ENCODE data around the gene ATXN1. TPM values are rescaled to one million over a fixed set of nuclear protein-coding genes. Genes with fewer than 3 reads are reported as not detected.

The ATXN1 gene
- total and polyA plus RNA-seq, 7 experiments from 2014 or later = 1.5 to 82.7 (median 42.4) TPM

- POLR2A ChIA-PET = interaction anchor here (0.6 to 1.6 kb wide), 3 partner anchors 15 to 1949 kb away, joined by 3 to 5 read pairs (median 3); no protein-coding TSS in a partner anchor
- H3K4me3 Mint-ChIP-seq = no peak overlapping the region
- no peak for ATAC-seq
- H3K4me3 ChIP-seq (ENCODE audit: low read length) = no peak overlapping the region
- H3K27me3 Mint-ChIP-seq = no peaks in the 10 kb centered on the region
- H3K4me1 ChIP-seq (ENCODE audit: control insufficient read depth in 2 of 2, insufficient read depth in 2 of 2, low read length in 2 of 2) = peaks cover 36 to 46% of the 10 kb centered on the region in 2 donors
- no peak overlapping the region for H3K27ac ChIP-seq (ENCODE audit: low read depth, low read length)
- DNase-seq = peak in 7 of 9 donors; percentile 47 to 70 (median 60)
- peak overlapping the region in 6 of 9 donors; percentile 42 to 85 (median 48) for H3K27ac Mint-ChIP-seq
- H3K27me3 ChIP-seq (ENCODE audit: control insufficient read depth in 2 of 2, insufficient read depth in 2 of 2, low read length in 2 of 2) = no peaks in the 10 kb centered on the region
- H3K9me3 Mint-ChIP-seq = peaks cover 0 to 2% (median 0%) of the 10 kb centered on the region in 11 donors
- H3K36me3 Mint-ChIP-seq = peaks cover 0 to 6% (median 0%) of the 10 kb centered on the region in 5 donors
- peaks cover 21 to 50% (median 49%) of the 10 kb centered on the region in 7 donors for H3K4me1 Mint-ChIP-seq
- intact Hi-C loops (cut with micrococcal nuclease) = loop anchor here (1.0 kb wide), 2 partner anchors 16 to 93 kb away; no protein-coding TSS in a partner anchor
- H3K9me3 ChIP-seq (ENCODE audit: control insufficient read depth in 2 of 3, low read length in 3 of 3) = no peaks in the 10 kb centered on the region
- CTCF ChIA-PET = interaction anchor here (0.8 to 4.4 kb wide), 4 partner anchors 13 to 454 kb away, joined by 3 to 35 read pairs (median 4); no protein-coding TSS in a partner anchor
- no peaks in the 10 kb centered on the region for H3K36me3 ChIP-seq (ENCODE audit: control insufficient read depth in 2 of 3, insufficient read depth in 3 of 3, low read length in 3 of 3)
Observed at GRCh38 chr6:16316741-16317251, 444.5 kb downstream of the ATXN1 start.

GRCh38 chr6:16314296-16314695 lies 447.0 kb downstream of the ATXN1 start:
- Mint-ChIP-seq H3K27me3 (no peaks in the 10 kb centered on the region), H3K27ac (no peak overlapping the region), H3K36me3 (peaks cover 2 to 8% (median 2%) of the 10 kb centered on the region in 5 donors), H3K9me3 (peaks cover 0 to 2% (median 0%) of the 10 kb centered on the region in 11 donors), H3K4me3 (no peak overlapping the region), H3K4me1 (peaks cover 12 to 25% (median 24%) of the 10 kb centered on the region in 7 donors)
- H3K9me3 ChIP-seq (ENCODE audit: control insufficient read depth in 2 of 3, low read length in 3 of 3) = no peaks in the 10 kb centered on the region
- no peak for ATAC-seq
- H3K36me3 ChIP-seq (ENCODE audit: control insufficient read depth in 2 of 3, insufficient read depth in 3 of 3, low read length in 3 of 3) = peaks cover 0 to 5% (median 0%) of the 10 kb centered on the region in 3 experiments
- H3K4me1 ChIP-seq (ENCODE audit: control insufficient read depth in 2 of 2, insufficient read depth in 2 of 2, low read length in 2 of 2) = peaks cover 13 to 26% of the 10 kb centered on the region in 2 donors
- no peaks in the 10 kb centered on the region for H3K27me3 ChIP-seq (ENCODE audit: control insufficient read depth in 2 of 2, insufficient read depth in 2 of 2, low read length in 2 of 2)
- intact Hi-C loops (cut with micrococcal nuclease) = no loop called here
- DNase-seq = no peak
- POLR2A ChIA-PET = no interaction called here
- H3K27ac ChIP-seq (ENCODE audit: low read depth, low read length) = no peak overlapping the region
- no peak overlapping the region for H3K4me3 ChIP-seq (ENCODE audit: low read length)
- CTCF ChIA-PET = interaction anchor here (0.6 kb wide), 1 partner anchor 18 kb away, joined by 3 read pairs; no protein-coding TSS in a partner anchor

GRCh38 chr6:16313732-16314131 lies 447.5 kb downstream of the ATXN1 start:
- Mint-ChIP-seq H3K27me3 (no peaks in the 10 kb centered on the region), H3K36me3 (peaks cover 4 to 10% (median 5%) of the 10 kb centered on the region in 5 donors), H3K27ac (no peak overlapping the region), H3K4me1 (peaks cover 6 to 20% (median 19%) of the 10 kb centered on the region in 7 donors), H3K4me3 (no peak overlapping the region), H3K9me3 (no peaks in the 10 kb centered on the region)
- no peak for DNase-seq
- intact Hi-C loops (cut with micrococcal nuclease) = no loop called here
- ATAC-seq = no peak
- H3K27me3 ChIP-seq (ENCODE audit: control insufficient read depth in 2 of 2, insufficient read depth in 2 of 2, low read length in 2 of 2) = no peaks in the 10 kb centered on the region
- ChIA-PET POLR2A (interaction anchor here (0.6 kb wide), 1 partner anchor 36 kb away, joined by 3 read pairs; no protein-coding TSS in a partner anchor), CTCF (interaction anchor here (0.6 kb wide), 1 partner anchor 18 kb away, joined by 3 read pairs; no protein-coding TSS in a partner anchor)
- no peak overlapping the region for H3K4me3 ChIP-seq (ENCODE audit: low read length)
- H3K36me3 ChIP-seq (ENCODE audit: control insufficient read depth in 2 of 3, insufficient read depth in 3 of 3, low read length in 3 of 3) = peaks cover 0 to 5% (median 0%) of the 10 kb centered on the region in 3 experiments
- H3K4me1 ChIP-seq (ENCODE audit: control insufficient read depth in 2 of 2, insufficient read depth in 2 of 2, low read length in 2 of 2) = peaks cover 8 to 21% of the 10 kb centered on the region in 2 donors
- no peak overlapping the region for H3K27ac ChIP-seq (ENCODE audit: low read depth, low read length)
- H3K9me3 ChIP-seq (ENCODE audit: control insufficient read depth in 2 of 3, low read length in 3 of 3) = no peaks in the 10 kb centered on the region

GRCh38 chr6:16311763-16312162 lies 449.5 kb downstream of the ATXN1 start:
- Mint-ChIP-seq H3K36me3 (peaks cover 4 to 14% (median 12%) of the 10 kb centered on the region in 5 donors), H3K4me3 (no peak overlapping the region), H3K4me1 (peaks cover 0 to 4% (median 3%) of the 10 kb centered on the region in 7 donors), H3K27ac (no peak overlapping the region), H3K9me3 (no peaks in the 10 kb centered on the region), H3K27me3 (no peaks in the 10 kb centered on the region)
- DNase-seq (no peak), ATAC-seq (no peak)
- ChIA-PET POLR2A (no interaction called here), CTCF (no interaction called here)
- no peak overlapping the region for H3K27ac ChIP-seq (ENCODE audit: low read depth, low read length)
- peaks cover 0 to 5% (median 0%) of the 10 kb centered on the region in 3 experiments for H3K36me3 ChIP-seq (ENCODE audit: control insufficient read depth in 2 of 3, insufficient read depth in 3 of 3, low read length in 3 of 3)
- intact Hi-C loops (cut with micrococcal nuclease) = no loop called here
- H3K4me1 ChIP-seq (ENCODE audit: control insufficient read depth in 2 of 2, insufficient read depth in 2 of 2, low read length in 2 of 2) = peaks cover 0 to 2% of the 10 kb centered on the region in 2 donors
- H3K27me3 ChIP-seq (ENCODE audit: control insufficient read depth in 2 of 2, insufficient read depth in 2 of 2, low read length in 2 of 2) = no peaks in the 10 kb centered on the region
- H3K4me3 ChIP-seq (ENCODE audit: low read length) = no peak overlapping the region
- no peaks in the 10 kb centered on the region for H3K9me3 ChIP-seq (ENCODE audit: control insufficient read depth in 2 of 3, low read length in 3 of 3)

- CTCF ChIA-PET = no interaction called here
- Histone ChIP-seq H3K27me3 (ENCODE audit: control insufficient read depth in 2 of 2, insufficient read depth in 2 of 2, low read length in 2 of 2) (no peaks in the 10 kb centered on the region), H3K27ac (ENCODE audit: low read depth, low read length) (no peak overlapping the region), H3K9me3 (ENCODE audit: control insufficient read depth in 2 of 3, low read length in 3 of 3) (no peaks in the 10 kb centered on the region), H3K4me3 (ENCODE audit: low read length) (no peak overlapping the region), H3K4me1 (ENCODE audit: control insufficient read depth in 2 of 2, insufficient read depth in 2 of 2, low read length in 2 of 2) (no peaks in the 10 kb centered on the region), H3K36me3 (ENCODE audit: control insufficient read depth in 2 of 3, insufficient read depth in 3 of 3, low read length in 3 of 3) (peaks cover 0 to 5% (median 0%) of the 10 kb centered on the region in 3 experiments)
- H3K9me3 Mint-ChIP-seq = no peaks in the 10 kb centered on the region
- H3K27me3 Mint-ChIP-seq = no peaks in the 10 kb centered on the region
- no peak for ATAC-seq
- no peak overlapping the region for H3K27ac Mint-ChIP-seq
- peaks cover 8 to 38% (median 15%) of the 10 kb centered on the region in 5 donors for H3K36me3 Mint-ChIP-seq
- H3K4me3 Mint-ChIP-seq = no peak overlapping the region
- H3K4me1 Mint-ChIP-seq = no peaks in the 10 kb centered on the region
- POLR2A ChIA-PET = no interaction called here
- intact Hi-C loops (cut with micrococcal nuclease) = no loop called here
- DNase-seq = no peak
Observed at GRCh38 chr6:16306334-16306733, 454.9 kb downstream of the ATXN1 start.

GRCh38 chr6:16305788-16306187 lies 455.5 kb downstream of the ATXN1 start:
- DNase-seq = no peak
- Histone ChIP-seq H3K27me3 (ENCODE audit: control insufficient read depth in 2 of 2, insufficient read depth in 2 of 2, low read length in 2 of 2) (no peaks in the 10 kb centered on the region), H3K9me3 (ENCODE audit: control insufficient read depth in 2 of 3, low read length in 3 of 3) (no peaks in the 10 kb centered on the region), H3K4me3 (ENCODE audit: low read length) (no peak overlapping the region), H3K27ac (ENCODE audit: low read depth, low read length) (no peak overlapping the region), H3K4me1 (ENCODE audit: control insufficient read depth in 2 of 2, insufficient read depth in 2 of 2, low read length in 2 of 2) (no peaks in the 10 kb centered on the region), H3K36me3 (ENCODE audit: control insufficient read depth in 2 of 3, insufficient read depth in 3 of 3, low read length in 3 of 3) (no peaks in the 10 kb centered on the region)
- no peak overlapping the region for H3K27ac Mint-ChIP-seq
- H3K4me3 Mint-ChIP-seq = no peak overlapping the region
- ChIA-PET CTCF (no interaction called here), POLR2A (no interaction called here)
- H3K4me1 Mint-ChIP-seq = no peaks in the 10 kb centered on the region
- no peaks in the 10 kb centered on the region for H3K27me3 Mint-ChIP-seq
- H3K9me3 Mint-ChIP-seq = no peaks in the 10 kb centered on the region
- ATAC-seq = no peak
- intact Hi-C loops (cut with micrococcal nuclease) = no loop called here
- peaks cover 8 to 38% (median 15%) of the 10 kb centered on the region in 5 donors for H3K36me3 Mint-ChIP-seq
